GM12865 (cell line): ENCODE measurements around the gene EPHA2.

Source experiments
- DNase-seq: peaks from one replicate; pipeline ENCODE4 v3.0.0; 2010; ENCODE audit warnings: low read depth
- H3K4me3 ChIP-seq: 2 replicates; pipeline ENCODE4 v1.5.1; 2011; ENCODE audit warnings: mild to moderate bottlenecking, low read depth, low read length, control low read depth
- CTCF ChIP-seq: IDR thresholded peaks from 2 replicates; pipeline ENCODE4 v1.5.1; 2011; ENCODE audit warnings: low read length, control low read depth, low read depth, inconsistent platforms; ENCODE audit not compliant: insufficient read depth; ENCODE audit errors: missing control alignments

The EPHA2 gene

GRCh38 chr1:16117936-16118335 is 37.9 kb downstream of the EPHA2 start:
- no peak overlapping the region for H3K4me3 ChIP-seq
- TF ChIP-seq CTCF, result no peak
- DNase-seq, result no peak

DNA sequence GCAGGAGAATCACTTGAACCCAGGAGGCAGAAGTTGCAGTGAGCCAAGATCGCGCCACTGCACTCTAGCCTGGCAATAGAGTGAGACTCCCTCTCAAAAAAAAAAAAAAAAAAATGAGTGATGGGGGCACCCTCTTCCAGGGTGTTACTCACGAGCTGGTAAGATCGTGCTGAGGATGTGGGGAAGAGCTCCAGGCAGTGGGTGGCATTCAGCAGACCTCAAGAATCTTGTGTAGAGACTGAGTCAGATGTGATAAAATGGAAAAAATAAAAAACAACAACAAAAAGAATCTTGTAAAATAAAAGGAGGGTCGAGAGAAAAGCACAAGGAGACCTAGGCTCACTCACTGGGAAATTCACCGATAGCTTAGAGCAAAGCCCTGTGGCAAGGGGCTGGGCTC is 38.5 kb downstream of the EPHA2 start:
- no peak for TF ChIP-seq CTCF
- no peak overlapping the region for H3K4me3 ChIP-seq
- DNase-seq, result no peak

- DNase-seq, result no peak
- H3K4me3 ChIP-seq, result no peak overlapping the region
- no peak for TF ChIP-seq CTCF
Observed at GRCh38 chr1:16116625-16117024, 39.2 kb downstream of the EPHA2 start.

DNA sequence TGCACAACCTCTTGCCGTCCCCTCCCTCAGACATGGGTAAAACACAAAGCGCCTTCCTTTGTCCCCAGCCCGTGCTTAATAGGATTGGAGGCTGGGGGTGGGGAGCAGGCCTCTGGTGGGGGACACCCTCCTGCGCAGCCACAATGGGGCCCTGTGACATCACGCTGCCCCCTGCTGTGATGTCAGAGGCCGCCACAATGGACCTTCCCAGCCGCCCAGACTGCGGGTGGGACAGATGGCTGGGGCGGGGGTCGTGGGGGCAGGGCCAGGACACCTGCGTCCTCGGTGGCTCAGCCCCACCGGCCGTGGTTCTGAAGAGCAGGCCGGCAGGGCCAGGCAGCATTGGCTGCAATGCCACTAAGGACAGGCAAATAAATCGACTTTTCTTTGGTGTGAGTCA is 39.9 kb downstream of the EPHA2 start:
- TF ChIP-seq CTCF, result no peak
- no peak for DNase-seq
- H3K4me3 ChIP-seq, result no peak overlapping the region

DNA sequence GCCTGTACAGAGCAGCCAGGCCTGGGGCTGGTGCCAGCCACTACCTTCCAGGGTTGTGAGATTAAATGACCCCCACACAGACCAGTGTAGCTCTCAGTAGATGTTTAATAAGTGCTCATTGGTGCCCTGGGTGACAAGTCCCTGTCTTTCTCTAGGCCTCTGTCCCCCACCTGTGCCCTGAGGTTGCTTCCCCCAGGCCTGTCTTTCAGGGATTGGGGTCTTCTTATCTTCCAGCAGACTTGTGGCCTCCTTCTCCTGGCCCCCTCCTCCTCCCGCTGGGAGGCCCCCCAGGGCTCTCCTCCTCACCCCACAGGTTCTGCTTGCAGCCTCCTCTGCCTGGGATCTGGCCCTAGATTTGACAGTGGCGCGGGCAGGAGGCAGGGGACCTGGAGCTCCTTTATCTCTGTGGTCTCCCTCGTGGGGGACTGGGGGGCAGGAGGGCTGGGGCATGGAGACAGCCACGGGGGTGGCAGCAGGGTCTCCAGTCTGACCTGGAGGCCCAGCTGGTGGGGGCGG is 40.3 kb downstream of the EPHA2 start:
- no peak for TF ChIP-seq CTCF
- DNase-seq, result no peak
- H3K4me3 ChIP-seq, result no peak overlapping the region

DNA sequence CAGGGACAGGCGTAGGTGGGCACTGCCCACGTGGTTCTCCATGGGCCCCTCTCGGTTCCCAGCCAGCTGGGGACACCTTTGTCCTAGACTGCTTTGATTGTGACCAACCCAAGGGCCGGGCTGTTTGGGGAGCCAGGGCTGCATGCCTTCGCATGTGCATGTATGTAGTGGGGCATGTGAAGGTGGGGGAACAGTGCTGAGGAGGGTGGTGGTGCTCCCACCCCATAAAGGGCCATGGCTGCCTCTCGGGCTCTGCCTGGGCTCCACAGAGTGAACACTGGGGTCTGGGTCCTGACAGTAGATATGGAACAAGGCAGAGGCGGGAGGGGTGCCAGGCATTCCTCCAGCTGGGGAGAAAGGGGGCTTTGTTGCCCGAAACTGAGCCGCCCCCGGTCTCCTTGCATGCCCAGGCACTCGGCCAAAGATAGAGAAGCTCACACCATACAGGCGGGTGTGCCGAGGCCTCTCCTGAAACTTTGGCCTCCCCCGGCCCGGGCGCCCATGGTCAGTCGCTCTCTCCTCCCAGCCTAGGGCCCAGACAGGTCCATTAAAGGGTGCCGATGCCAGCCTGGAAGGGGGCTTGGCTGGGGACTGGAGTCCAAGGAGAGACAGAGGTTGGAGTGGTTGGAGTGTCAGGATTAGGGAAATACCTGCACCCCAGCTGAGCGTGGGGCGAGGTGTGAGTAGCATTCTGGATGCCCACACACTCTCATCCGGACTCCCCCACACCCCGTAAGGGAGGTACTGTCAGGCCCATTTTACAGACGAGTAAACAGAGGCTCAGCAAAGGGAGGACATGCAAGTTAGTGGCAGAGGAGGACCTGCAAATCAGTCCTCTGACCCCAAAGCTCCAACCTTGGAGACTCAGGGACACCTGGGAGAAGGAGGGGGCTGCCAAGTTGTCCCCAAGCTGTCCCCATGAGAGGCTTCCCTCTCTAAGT is 41.1 kb downstream of the EPHA2 start:
- H3K4me3 ChIP-seq, result no peak overlapping the region
- TF ChIP-seq CTCF, result no peak
- DNase-seq, result no peak
